Prostate gland (tissue), 2 donors: ENCODE data around the gene CDK10. TPM values are rescaled to one million over a fixed set of nuclear protein-coding genes. Genes with fewer than 3 reads are reported as not detected.

Source experiments
- DNase-seq: peaks from one replicate; pipeline ENCODE4 v3.0.0-alpha.2; 2019; ENCODE audit warnings: low spot score
- H3K27ac ChIP-seq, 2 donors: fragments of 200-600 bp; sonication (generic); 2 replicates each; pipeline ENCODE4 v1.5.1; 2017 to 2019
- H3K27me3 ChIP-seq: fragments of 200-600 bp; sonication (generic); replicated peaks from 2 replicates; pipeline ENCODE4 v1.5.1; 2019; ENCODE audit not compliant: insufficient read depth
- H3K36me3 ChIP-seq, 2 donors: fragments of 200-600 bp; sonication (generic); 1 replicate in 1 of 2; 2 replicates in 1 of 2; pipeline versions ENCODE4 v1.5.1 to v1.8.1; 2017 to 2019
- H3K4me1 ChIP-seq: fragments of 200-600 bp; sonication (generic); replicated peaks from 2 replicates; pipeline ENCODE4 v1.5.1; 2019
- H3K4me3 ChIP-seq, 2 donors: fragments of 200-600 bp; sonication (generic); 2 replicates each; pipeline ENCODE4 v1.5.1; 2017 to 2019
- H3K9me3 ChIP-seq: fragments of 200-600 bp; sonication (generic); 2 replicates; pipeline ENCODE4 v1.5.1; 2017
- CTCF ChIP-seq, 4 experiments: fragments of 200-600 bp in 2 of 4; fragments of 450-650 bp in 2 of 4; sonication (generic) in 2 of 4; IDR thresholded peaks; 1 replicate in 3 of 4; 2 replicates in 1 of 4; pipeline ENCODE4 v1.5.1; 2016 to 2019; ENCODE audit warnings: antibody characterized with exemption in 4 of 4, mild to moderate bottlenecking in 2 of 4, moderate library complexity in 2 of 4
- POLR2A ChIP-seq: fragments of 450-650 bp; IDR thresholded peaks from one replicate; pipeline ENCODE4 v1.6.1; 2016; ENCODE audit warnings: antibody characterized with exemption, mild to moderate bottlenecking
- POLR2AphosphoS5 ChIP-seq: sonication (generic); formaldehyde crosslinking; IDR thresholded peaks from one replicate; pipeline ENCODE4 v1.6.1; 2017; ENCODE audit warnings: antibody characterized with exemption
- WGBS: methylation state at CpG from one replicate; pipeline ENCODE4 v1.1.5; 2018; 5-methylcytosine and 5-hydroxymethylcytosine counted together
- intact Hi-C: fragments of 100-400 bp; cut with DNase I; formaldehyde crosslinking; loops from one replicate; pipeline ENCODE4 v1.14.2; 2022
- total RNA-seq, 2 donors: library from RNA; depleted of rRNA; stranded (reverse); fragments of >200 nt; gene quantifications; one replicate each; pipeline ENCODE4 v1.1.0, GENCODE V29; 2016

The CDK10 gene
- total RNA-seq, 2 donors from 2014 or later: 42.1 to 79.0 TPM

GRCh38 chr16:89651584-89651983, 34.9 kb upstream of the CDK10 start:
- H3K36me3 ChIP-seq: peaks cover 2 to 6% of the 10 kb centered on the region in 2 donors
- DNase-seq: no peak
- 89% methylated on average over 15 of the region's 15 CpGs for WGBS

GRCh38 chr16:89653656-89654295, 32.7 kb upstream of the CDK10 start:
- no peak for DNase-seq
- Histone ChIP-seq H3K9me3 (no peaks in the 10 kb centered on the region), H3K36me3 (no peaks in the 10 kb centered on the region), H3K4me3 (no peak overlapping the region), H3K4me1 (peaks cover 10% of the 10 kb centered on the region), H3K27me3 (no peaks in the 10 kb centered on the region), H3K27ac (no peak overlapping the region)
- intact Hi-C loops: no loop called here
- WGBS: 90% methylated on average over 10 of the region's 10 CpGs
- TF ChIP-seq POLR2A (no peak), POLR2AphosphoS5 (no peak), CTCF (IDR thresholded peaks at IDR 0.05) (no peak)

More at GRCh38 chr16:89651584-89651983, 34.9 kb upstream of the CDK10 start:
- Histone ChIP-seq H3K27ac (no peak overlapping the region), H3K9me3 (no peaks in the 10 kb centered on the region), H3K4me1 (peaks cover 4% of the 10 kb centered on the region), H3K4me3 (no peak overlapping the region), H3K27me3 (no peaks in the 10 kb centered on the region)
- TF ChIP-seq CTCF (IDR thresholded peaks at IDR 0.05) (no peak), POLR2AphosphoS5 (no peak), POLR2A (no peak)
- intact Hi-C loops: no loop called here

GRCh38 chr16:89655062-89655643, 31.3 kb upstream of the CDK10 start:
- Histone ChIP-seq H3K27me3 (no peaks in the 10 kb centered on the region), H3K9me3 (no peaks in the 10 kb centered on the region), H3K4me1 (peaks cover 10% of the 10 kb centered on the region), H3K27ac (no peak overlapping the region), H3K4me3 (no peak overlapping the region), H3K36me3 (no peaks in the 10 kb centered on the region)
- no peak for DNase-seq
- TF ChIP-seq POLR2A (no peak), POLR2AphosphoS5 (no peak), CTCF (IDR thresholded peaks at IDR 0.05) (no peak)
- WGBS: 92% methylated on average over 10 of the region's 10 CpGs
- intact Hi-C loops: no loop called here

GRCh38 chr16:89656435-89657121, 29.9 kb upstream of the CDK10 start:
- intact Hi-C loops: no loop called here
- no peak for DNase-seq

More at GRCh38 chr16:89656435-89657121, 29.9 kb upstream of the CDK10 start:
- Histone ChIP-seq H3K4me3 (peak overlapping the region; percentile 86 to 94), H3K27ac (peak overlapping the region; percentile 72 to 73), H3K4me1 (peaks cover 10% of the 10 kb centered on the region), H3K9me3 (no peaks in the 10 kb centered on the region), H3K36me3 (no peaks in the 10 kb centered on the region), H3K27me3 (no peaks in the 10 kb centered on the region)
- TF ChIP-seq CTCF (IDR thresholded peaks at IDR 0.05): no peak
- no peak for TF ChIP-seq POLR2AphosphoS5
- TF ChIP-seq POLR2A: no peak
- 35% methylated on average over 32 of the region's 32 CpGs for WGBS
